ENCODE measurements around the gene BACH2.
"Not testable (repeated sequence)": the region's sequence is repeated elsewhere in the genome, so short reads cannot be mapped to it uniquely, and the experiment has no call there.

BACH2 gene

GRCh38 chr6:90180526-90180925 is 116.1 kb downstream of the BACH2 start:
- DNase-seq (ENCODE audit: low read depth) = no peak

GRCh38 chr6:90179190-90180169 is 117.2 kb downstream of the BACH2 start:
- no peak for DNase-seq (ENCODE audit: low read depth)

GRCh38 chr6:90178384-90178855 is 118.2 kb downstream of the BACH2 start:
- DNase-seq (ENCODE audit: low read depth) = no peak

- no peak for DNase-seq (ENCODE audit: low read depth)
Observed at GRCh38 chr6:90177544-90178383, 118.9 kb downstream of the BACH2 start.

GRCh38 chr6:90175627-90176538 is 120.8 kb downstream of the BACH2 start:
- DNase-seq (ENCODE audit: low read depth) = no peak

- DNase-seq (ENCODE audit: low read depth) = no peak
Observed at GRCh38 chr6:90173262-90173925, 123.2 kb downstream of the BACH2 start.

- no peak for DNase-seq (ENCODE audit: low read depth)
Observed at GRCh38 chr6:90170601-90171000, 126.0 kb downstream of the BACH2 start.

- no peak for DNase-seq (ENCODE audit: low read depth)
Observed at GRCh38 chr6:90169374-90169773, 127.3 kb downstream of the BACH2 start.

GRCh38 chr6:90168693-90169131 is 127.9 kb downstream of the BACH2 start:
- no peak for DNase-seq (ENCODE audit: low read depth)

GRCh38 chr6:90167514-90168379 is 128.9 kb downstream of the BACH2 start:
- DNase-seq (ENCODE audit: low read depth) = no peak

- not testable (repeated sequence) for DNase-seq (ENCODE audit: low read depth)
Observed at GRCh38 chr6:90166155-90166924, 130.3 kb downstream of the BACH2 start.

- DNase-seq (ENCODE audit: low read depth) = no peak
Observed at GRCh38 chr6:90162648-90163387, 133.8 kb downstream of the BACH2 start.

- DNase-seq (ENCODE audit: low read depth) = no peak
Observed at GRCh38 chr6:90160013-90160412, 136.6 kb downstream of the BACH2 start.

GRCh38 chr6:90159452-90159851 is 137.2 kb downstream of the BACH2 start:
- DNase-seq (ENCODE audit: low read depth) = no peak

- no peak for DNase-seq (ENCODE audit: low read depth)
Observed at GRCh38 chr6:90158936-90159335, 137.7 kb downstream of the BACH2 start.

- no peak for DNase-seq (ENCODE audit: low read depth)
Observed at GRCh38 chr6:90157441-90157840, 139.2 kb downstream of the BACH2 start.

GRCh38 chr6:90156861-90157260 is 139.8 kb downstream of the BACH2 start:
- DNase-seq (ENCODE audit: low read depth) = no peak

GRCh38 chr6:90154755-90155470 is 141.7 kb downstream of the BACH2 start:
- DNase-seq (ENCODE audit: low read depth) = no peak

Data from activated T-cell treated with anti-CD3 and anti-CD28 coated beads for 1 hour (primary cell).